Activated naive CD4-positive, alpha-beta T cell treated with anti-CD3 and anti-CD28 coated beads, Interleukin-2, amount 50 U/mL, for 72 hours (primary cell): ENCODE results near the gene AP5Z1. TPM values are rescaled to one million over a fixed set of nuclear protein-coding genes. Genes with fewer than 3 reads are reported as not detected.

ENCODE experiments used
- ATAC-seq, 2 donors: fragments of 150-1000 bp; cut with Tn5 transposase; 2 replicates each; pipeline ENCODE4 v1.10.0; 2021; ENCODE audit warnings: mild to moderate bottlenecking in 2 of 2, moderate library complexity in 2 of 2
- DNase-seq, 2 donors: peaks; one replicate each; pipeline ENCODE4 v3.0.0; 2021 to 2022; ENCODE audit warnings: low spot score in 2 of 2
- H3K27ac Mint-ChIP-seq, 2 donors: one replicate each; pipeline ENCODE4 v1.8.0; 2022; ENCODE audit warnings: mild to moderate bottlenecking in 2 of 2, mixed read lengths in 2 of 2
- H3K36me3 Mint-ChIP-seq, 2 donors: one replicate each; pipeline ENCODE4 v1.8.0; 2022; ENCODE audit warnings: mixed read lengths in 2 of 2
- H3K9me3 Mint-ChIP-seq, 2 donors: one replicate each; pipeline ENCODE4 v1.8.0; 2022; ENCODE audit warnings: mixed read lengths in 2 of 2
- total RNA-seq, 2 donors: library from RNA; stranded (reverse); gene quantifications; one replicate each; pipeline ENCODE4 v1.2.3, GENCODE V29; 2022

The AP5Z1 gene
- total RNA-seq = 10 to 100 TPM; 35.2 to 39.0 TPM

GRCh38 chr7:4775250-4775847 is at the start of gene AP5Z1:
Gene AP5Z1 (plus strand): TSS chr7:4775623. CDS start chr7:4775716, 93 bp downstream.
- DNase-seq (peak; percentile 90 to 94), ATAC-seq (peak; percentile 93 to 96)
- Mint-ChIP-seq H3K27ac (peak within 1 kb of the TSS; percentile 98 to 99), H3K36me3 (peaks cover 8 to 9% of the 10 kb centered on the region in 2 donors), H3K9me3 (no peaks in the 10 kb centered on the region)

GRCh38 chr7:4725850-4726450 is 49.5 kb upstream of the AP5Z1 start:
- ATAC-seq (no peak), DNase-seq (no peak)
- H3K27ac Mint-ChIP-seq = peak overlapping the region; percentile 90 to 92
- H3K36me3 Mint-ChIP-seq = peaks cover 0 to 4% of the 10 kb centered on the region in 2 donors
- no peaks in the 10 kb centered on the region for H3K9me3 Mint-ChIP-seq

GRCh38 chr7:4726566-4726965 is 48.9 kb upstream of the AP5Z1 start:
- peak overlapping the region in 1 of 2 donors; percentile 90 for H3K27ac Mint-ChIP-seq
- DNase-seq (no peak), ATAC-seq (no peak)
- peaks cover 0 to 8% of the 10 kb centered on the region in 2 donors for H3K36me3 Mint-ChIP-seq
- H3K9me3 Mint-ChIP-seq = no peaks in the 10 kb centered on the region

GRCh38 chr7:4727914-4728705 is 47.3 kb upstream of the AP5Z1 start:
- Mint-ChIP-seq H3K27ac (peak overlapping the region in 1 of 2 donors; percentile 68), H3K36me3 (peaks cover 0 to 21% of the 10 kb centered on the region in 2 donors), H3K9me3 (no peaks in the 10 kb centered on the region)
- ATAC-seq (no peak), DNase-seq (no peak)

- Mint-ChIP-seq H3K36me3 (peaks cover 0 to 21% of the 10 kb centered on the region in 2 donors), H3K27ac (no peak overlapping the region), H3K9me3 (no peaks in the 10 kb centered on the region)
Measured at GRCh38 chr7:4729266-4729665, 46.2 kb upstream of the AP5Z1 start.

GRCh38 chr7:4730276-4730675 is 45.1 kb upstream of the AP5Z1 start:
- DNase-seq (no peak), ATAC-seq (no peak)
- Mint-ChIP-seq H3K9me3 (no peaks in the 10 kb centered on the region), H3K27ac (no peak overlapping the region), H3K36me3 (peaks cover 0 to 21% of the 10 kb centered on the region in 2 donors)

More at GRCh38 chr7:4729266-4729665, 46.2 kb upstream of the AP5Z1 start:
- ATAC-seq = no peak
- no peak for DNase-seq

GRCh38 chr7:4730971-4731370 is 44.5 kb upstream of the AP5Z1 start:
- ATAC-seq = no peak

GRCh38 chr7:4731803-4732202 is 43.6 kb upstream of the AP5Z1 start:
- DNase-seq (no peak), ATAC-seq (no peak)
- Mint-ChIP-seq H3K27ac (no peak overlapping the region), H3K9me3 (no peaks in the 10 kb centered on the region), H3K36me3 (peaks cover 0 to 21% of the 10 kb centered on the region in 2 donors)

More at GRCh38 chr7:4730971-4731370, 44.5 kb upstream of the AP5Z1 start:
- DNase-seq = no peak
- Mint-ChIP-seq H3K27ac (no peak overlapping the region), H3K9me3 (no peaks in the 10 kb centered on the region), H3K36me3 (peaks cover 0 to 21% of the 10 kb centered on the region in 2 donors)

GRCh38 chr7:4733936-4734528 is 41.4 kb upstream of the AP5Z1 start:
- H3K27ac Mint-ChIP-seq = peak overlapping the region; percentile 75 to 79
- DNase-seq (no peak), ATAC-seq (peak; percentile 72 to 81)
- H3K36me3 Mint-ChIP-seq = peaks cover 0 to 21% of the 10 kb centered on the region in 2 donors
- H3K9me3 Mint-ChIP-seq = no peaks in the 10 kb centered on the region

- ATAC-seq (no peak), DNase-seq (no peak)
- H3K36me3 Mint-ChIP-seq = peaks cover 0 to 21% of the 10 kb centered on the region in 2 donors
- H3K27ac Mint-ChIP-seq = peak overlapping the region; percentile 44 to 75
- H3K9me3 Mint-ChIP-seq = no peaks in the 10 kb centered on the region
Measured at GRCh38 chr7:4734587-4735345, 40.7 kb upstream of the AP5Z1 start.

GRCh38 chr7:4737300-4737699 is 38.1 kb upstream of the AP5Z1 start:
- ATAC-seq = no peak
- H3K9me3 Mint-ChIP-seq = no peaks in the 10 kb centered on the region
- H3K27ac Mint-ChIP-seq = peak overlapping the region in 1 of 2 donors; percentile 40

GRCh38 chr7:4738711-4739527 is 36.5 kb upstream of the AP5Z1 start:
- Mint-ChIP-seq H3K36me3 (peaks cover 5 to 15% of the 10 kb centered on the region in 2 donors), H3K27ac (peak overlapping the region; percentile 84 to 94), H3K9me3 (no peaks in the 10 kb centered on the region)
- DNase-seq (no peak), ATAC-seq (peak; percentile 51 to 54)

More at GRCh38 chr7:4737300-4737699, 38.1 kb upstream of the AP5Z1 start:
- no peak for DNase-seq
- H3K36me3 Mint-ChIP-seq = peaks cover 5 to 17% of the 10 kb centered on the region in 2 donors

GRCh38 chr7:4739528-4739992 is 35.9 kb upstream of the AP5Z1 start:
- peak; percentile 41 to 58 for ATAC-seq
- H3K36me3 Mint-ChIP-seq = peaks cover 5 to 15% of the 10 kb centered on the region in 2 donors

GRCh38 chr7:4740796-4741195 is 34.6 kb upstream of the AP5Z1 start:
- Mint-ChIP-seq H3K36me3 (peaks cover 5 to 15% of the 10 kb centered on the region in 2 donors), H3K9me3 (no peaks in the 10 kb centered on the region), H3K27ac (no peak overlapping the region)
- DNase-seq (no peak), ATAC-seq (no peak)

More at GRCh38 chr7:4739528-4739992, 35.9 kb upstream of the AP5Z1 start:
- Mint-ChIP-seq H3K9me3 (no peaks in the 10 kb centered on the region), H3K27ac (peak overlapping the region; percentile 84 to 94)
- DNase-seq = no peak

GRCh38 chr7:4742051-4742573 is 33.3 kb upstream of the AP5Z1 start:
- Mint-ChIP-seq H3K27ac (peak overlapping the region; percentile 50 to 62), H3K9me3 (no peaks in the 10 kb centered on the region), H3K36me3 (peaks cover 5 to 20% of the 10 kb centered on the region in 2 donors)
- DNase-seq (no peak), ATAC-seq (peak in 1 of 2 donors; percentile 11)
